Stimulated activated CD4-positive, alpha-beta T cell treated with anti-CD3 and anti-CD28 coated beads, Interleukin-4, amount 100 ng/mL, for 1 hour (primary cell): ENCODE data around the gene WWOX.
A peak's percentile ranks its signal among the peaks of the same experiment; 100 is the strongest.

Source experiments
- DNase-seq: peaks from one replicate; pipeline ENCODE4 v3.0.0-alpha.2; 2020

The WWOX gene

GRCh38 chr16:78413651-78414050, 314.2 kb downstream of the WWOX start:
- DNase-seq: no peak

GRCh38 chr16:78415013-78415412, 315.6 kb downstream of the WWOX start:
- no peak for DNase-seq

GRCh38 chr16:78415669-78416068, 316.2 kb downstream of the WWOX start:
- no peak for DNase-seq

DNA sequence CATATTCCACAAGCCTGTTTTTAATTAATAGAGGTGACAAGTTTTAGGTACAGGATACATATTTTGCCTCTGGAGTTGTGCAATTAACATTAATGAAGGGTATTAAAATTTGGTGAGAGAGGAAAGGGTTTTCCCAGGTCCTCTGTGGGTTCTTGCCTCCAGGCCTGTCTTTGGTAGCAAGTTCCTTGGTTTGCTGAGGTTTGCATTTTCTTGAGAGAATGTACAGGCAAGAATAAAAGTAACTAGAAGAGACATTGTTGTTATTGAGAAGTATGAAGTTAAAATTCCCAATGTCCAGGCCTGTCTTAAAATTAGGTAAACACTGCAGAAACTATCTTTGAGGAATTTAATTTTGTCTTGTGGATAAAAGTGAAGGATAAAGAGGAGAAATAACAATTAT, 316.9 kb downstream of the WWOX start:
- no peak for DNase-seq

DNA sequence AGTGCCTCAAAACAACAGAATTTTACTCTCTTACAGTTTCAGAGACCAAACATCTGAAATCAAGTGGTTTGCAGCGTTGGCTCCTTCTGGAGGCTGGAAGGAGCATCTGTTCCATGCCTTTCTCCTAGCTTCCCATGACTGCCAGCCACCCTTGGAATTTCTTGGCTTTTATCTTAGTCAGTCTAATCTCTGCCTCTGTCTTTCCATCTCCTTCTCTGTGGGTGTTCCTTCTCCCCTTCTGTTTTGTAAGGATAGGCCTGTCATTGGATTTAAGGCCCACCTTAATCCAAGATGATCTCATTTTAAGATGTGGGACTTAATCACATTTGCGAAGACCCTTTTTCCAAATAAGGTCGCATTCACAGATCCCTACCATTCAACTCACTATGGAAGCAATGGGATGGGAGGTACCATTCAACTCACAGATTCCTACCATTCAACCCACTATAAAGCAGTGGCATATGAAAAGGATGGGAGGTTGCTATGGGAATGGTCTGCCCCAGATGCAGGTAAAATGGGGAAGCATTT, 321.8 kb downstream of the WWOX start:
- DNase-seq: no peak

DNA sequence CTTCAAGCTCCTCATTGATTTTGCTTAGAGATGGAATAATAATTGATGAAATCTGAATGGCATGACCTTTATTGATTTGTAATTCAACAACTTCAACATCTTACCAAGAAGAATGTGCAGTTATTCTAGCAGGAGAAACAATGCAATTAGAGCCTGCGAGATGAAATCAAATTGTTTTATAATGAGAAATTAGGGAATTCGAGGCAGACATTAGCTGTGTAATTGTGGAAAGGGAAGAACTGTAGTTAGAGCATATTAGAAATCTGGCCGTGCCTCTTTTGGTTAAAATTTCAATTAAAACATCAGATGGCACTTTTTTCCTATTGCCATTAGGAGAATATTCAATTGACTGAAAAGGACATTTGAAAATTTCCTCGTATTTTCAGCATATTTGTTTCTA, 325.8 kb downstream of the WWOX start:
- no peak for DNase-seq

DNA sequence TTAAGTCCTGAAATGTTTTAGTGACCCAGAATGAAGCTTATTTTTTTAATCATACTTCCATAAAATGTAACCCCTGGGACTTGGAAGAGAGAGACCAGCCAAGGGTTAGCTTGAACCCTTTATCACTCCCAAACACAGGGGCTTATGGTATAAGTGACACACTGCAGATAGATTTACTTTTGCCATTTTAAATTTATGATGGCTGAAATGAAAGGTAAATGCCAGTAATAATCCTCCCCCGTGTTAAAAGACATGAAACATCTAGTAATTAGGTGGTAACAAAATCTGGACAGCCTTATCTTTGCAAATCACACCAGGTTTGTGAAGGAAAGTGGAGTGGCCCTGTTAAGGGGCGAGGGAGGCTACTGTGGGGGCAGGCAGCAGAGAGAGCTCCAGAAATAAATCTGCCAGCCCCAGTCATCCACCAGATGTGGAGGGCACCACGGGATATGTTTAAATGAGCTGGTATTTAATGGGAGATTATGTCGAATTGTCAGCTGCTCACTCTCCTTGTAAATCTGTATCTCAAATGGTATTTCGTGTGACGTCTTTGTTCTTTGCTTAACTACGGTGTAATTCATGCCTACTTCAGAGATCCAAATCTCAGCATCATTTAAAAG, 326.5 kb downstream of the WWOX start:
- DNase-seq: no peak

DNA sequence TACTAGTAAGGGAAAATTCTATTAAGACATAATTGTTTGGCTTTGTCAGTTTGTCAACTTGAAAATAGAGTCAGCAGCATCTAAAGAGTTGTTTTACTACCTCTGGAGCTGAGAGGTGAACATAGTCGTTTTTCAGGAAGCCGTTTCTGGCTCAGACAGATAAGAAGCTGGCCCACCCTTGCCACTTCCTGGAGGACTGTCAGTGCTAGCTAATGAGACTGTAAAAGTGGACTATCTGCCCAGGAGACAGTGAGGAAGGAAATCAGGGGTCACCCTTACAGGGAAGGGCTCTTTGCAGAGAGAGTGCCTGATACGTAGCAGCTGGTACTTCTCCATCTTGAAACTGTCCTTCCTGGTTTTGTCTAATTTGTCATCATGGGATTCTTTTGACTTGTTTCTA, 328.7 kb downstream of the WWOX start:
- no peak for DNase-seq

- no peak for DNase-seq
Observed at GRCh38 chr16:78430281-78430680, 330.8 kb downstream of the WWOX start.

- no peak for DNase-seq
Observed at GRCh38 chr16:78431004-78431670, 331.7 kb downstream of the WWOX start.

DNA sequence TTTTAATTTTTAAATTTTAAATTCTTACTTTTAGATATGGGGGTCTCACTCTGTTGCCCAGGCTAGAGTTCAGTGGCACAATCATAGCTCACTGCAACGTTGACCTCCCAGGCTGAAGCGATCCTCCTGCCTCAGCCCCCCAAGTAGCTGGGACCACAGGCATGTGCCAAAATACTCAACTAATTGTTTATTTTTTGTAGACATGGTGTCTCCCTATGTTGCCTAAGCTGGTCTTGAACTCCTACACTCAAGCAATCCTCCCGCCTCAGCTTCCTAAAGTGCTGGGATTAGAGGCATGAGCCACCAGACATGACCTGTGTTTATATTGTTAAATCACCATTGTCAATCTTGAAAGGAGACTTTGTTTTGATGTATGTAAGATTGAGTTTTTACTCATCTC, 332.2 kb downstream of the WWOX start:
- DNase-seq: no peak

GRCh38 chr16:78432451-78432850, 333.0 kb downstream of the WWOX start:
- no peak for DNase-seq

DNA sequence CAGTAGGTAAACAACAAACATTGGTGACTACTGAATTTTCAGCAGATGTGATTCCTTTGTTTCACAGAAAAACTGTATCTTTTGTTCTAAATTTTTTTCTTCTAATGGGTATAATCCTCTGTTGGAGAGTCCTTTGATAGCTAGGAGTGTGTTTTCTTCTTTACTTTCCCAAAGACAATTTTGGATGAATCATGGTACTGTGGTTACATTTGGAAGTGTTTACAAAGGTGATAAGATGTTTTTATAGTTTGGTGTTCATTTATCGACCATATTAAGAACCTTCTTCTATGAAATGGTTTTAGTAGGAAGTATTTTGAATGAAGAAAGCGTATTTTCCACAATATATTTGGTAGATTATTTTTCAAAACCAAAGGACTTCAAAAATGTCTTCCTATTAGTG, 333.7 kb downstream of the WWOX start:
- no peak for DNase-seq

- DNase-seq: no peak
Observed at GRCh38 chr16:78434401-78434800, 334.9 kb downstream of the WWOX start.

- DNase-seq: no peak
Observed at GRCh38 chr16:78435260-78435659, 335.8 kb downstream of the WWOX start.

DNA sequence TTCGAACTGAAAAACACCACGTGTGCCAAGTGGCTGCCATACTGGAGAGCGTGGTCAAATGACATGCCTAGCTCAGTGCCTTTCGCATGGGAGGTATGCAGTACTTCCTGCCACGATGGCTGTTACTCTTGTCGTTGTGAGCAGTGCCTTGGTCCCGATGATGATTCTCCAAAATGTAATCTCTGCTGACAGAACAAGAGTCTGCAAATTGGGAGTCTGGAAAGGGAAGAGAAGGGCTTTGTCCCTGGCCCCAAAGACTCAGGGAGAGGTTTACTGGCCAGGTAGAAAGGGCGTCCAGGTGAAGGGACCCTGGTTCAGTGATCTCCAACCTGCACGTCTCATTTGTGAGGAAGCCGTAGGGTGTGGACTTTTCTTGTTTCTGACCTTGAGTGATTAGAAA, 336.6 kb downstream of the WWOX start:
- no peak for DNase-seq

DNA sequence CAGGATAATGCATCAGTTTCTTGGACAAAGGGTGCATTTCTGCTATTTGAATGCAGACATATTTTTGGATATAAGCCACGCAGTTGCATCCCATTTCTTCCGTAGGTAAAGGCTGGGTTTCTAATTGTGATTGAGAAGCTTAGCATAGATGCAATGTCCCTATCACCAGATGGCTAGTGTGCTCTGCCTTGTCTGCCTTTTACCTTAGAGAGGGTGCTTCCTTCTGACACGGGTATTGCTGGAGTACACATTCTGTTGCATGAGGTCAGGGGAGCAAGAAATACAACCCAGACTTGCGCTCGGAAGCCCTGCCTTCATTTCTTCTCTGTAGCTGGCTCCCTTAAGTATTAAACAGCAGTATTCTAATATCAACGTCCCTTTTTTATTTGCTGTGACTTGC, 337.4 kb downstream of the WWOX start:
- no peak for DNase-seq

- peak; percentile 25 for DNase-seq
Observed at GRCh38 chr16:78437352-78437968, 338.0 kb downstream of the WWOX start.

DNA sequence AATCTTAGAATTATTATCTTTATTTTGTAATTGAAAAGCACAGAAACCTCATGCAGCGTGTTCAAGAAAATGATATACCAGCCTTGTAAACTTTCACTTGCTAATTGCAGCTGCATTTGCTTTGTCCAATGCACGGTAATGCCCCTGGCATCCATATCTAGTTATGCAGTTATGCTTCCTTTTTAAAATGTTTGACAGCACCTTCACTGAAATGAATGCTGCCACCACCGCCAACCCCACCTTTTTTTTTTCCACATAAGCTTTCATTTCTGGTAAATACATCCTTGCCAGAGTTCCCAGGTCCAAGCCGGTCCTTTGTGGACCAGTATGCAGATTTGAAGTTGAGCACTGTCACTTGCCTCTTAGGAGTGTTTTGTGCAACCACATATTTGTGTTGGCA, 338.8 kb downstream of the WWOX start:
- DNase-seq: no peak

DNA sequence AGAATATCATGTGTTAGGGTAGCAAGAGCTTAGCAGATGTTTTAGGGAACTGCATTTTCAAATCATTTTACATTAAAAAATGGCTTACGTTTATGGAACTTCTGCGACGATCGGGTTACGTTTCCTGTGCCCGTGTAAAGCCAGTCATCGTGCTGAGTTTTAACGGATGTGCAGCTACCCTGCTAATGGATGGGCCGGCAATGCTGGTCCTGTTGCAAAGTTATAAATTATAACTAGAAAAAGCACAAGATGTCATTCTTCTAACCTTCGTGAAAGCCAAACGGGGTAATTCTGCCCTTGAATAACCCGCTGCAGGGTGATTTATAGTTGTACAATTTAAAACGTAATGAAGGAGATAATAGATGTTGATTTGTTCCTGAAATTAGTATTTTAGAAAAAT, 339.2 kb downstream of the WWOX start:
- DNase-seq: no peak

DNA sequence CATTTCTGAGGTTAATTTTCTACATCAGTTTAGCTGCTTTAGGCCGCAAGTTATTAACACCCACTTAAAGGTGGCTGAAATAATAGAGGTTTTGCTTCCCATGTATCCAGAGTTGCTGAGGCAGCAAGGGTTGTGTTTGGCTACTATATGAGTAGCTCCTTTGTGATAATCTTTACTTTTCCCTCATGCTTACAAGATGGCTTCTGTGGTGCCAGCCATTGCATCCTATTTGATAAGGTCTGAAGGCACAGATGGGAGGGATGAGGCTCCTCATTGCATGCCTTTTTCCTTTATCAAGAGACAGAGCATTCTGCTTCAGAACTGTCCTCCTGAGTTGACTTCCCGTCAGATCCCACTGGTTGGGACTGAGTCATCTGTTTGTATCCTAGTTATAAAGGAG, 340.2 kb downstream of the WWOX start:
- no peak for DNase-seq

DNA sequence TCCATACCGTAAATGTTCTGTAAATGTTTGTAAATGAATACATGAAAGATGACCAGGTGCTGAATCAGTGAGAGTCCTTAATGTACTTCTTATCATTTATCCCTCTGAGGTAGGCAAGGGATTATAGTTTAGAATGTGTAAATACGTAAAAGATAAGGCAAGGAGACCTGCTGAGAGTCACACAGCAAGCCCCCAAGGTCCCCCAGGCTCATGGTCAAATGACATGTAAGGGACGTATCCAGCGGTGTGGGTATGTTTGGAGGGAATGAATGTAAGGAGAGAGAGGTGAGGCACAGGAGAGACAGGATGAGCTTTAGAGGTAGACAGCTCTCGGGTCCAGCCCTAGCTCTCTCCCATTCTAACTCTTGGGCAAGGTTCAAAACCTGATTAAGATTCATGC, 341.8 kb downstream of the WWOX start:
- no peak for DNase-seq

DNA sequence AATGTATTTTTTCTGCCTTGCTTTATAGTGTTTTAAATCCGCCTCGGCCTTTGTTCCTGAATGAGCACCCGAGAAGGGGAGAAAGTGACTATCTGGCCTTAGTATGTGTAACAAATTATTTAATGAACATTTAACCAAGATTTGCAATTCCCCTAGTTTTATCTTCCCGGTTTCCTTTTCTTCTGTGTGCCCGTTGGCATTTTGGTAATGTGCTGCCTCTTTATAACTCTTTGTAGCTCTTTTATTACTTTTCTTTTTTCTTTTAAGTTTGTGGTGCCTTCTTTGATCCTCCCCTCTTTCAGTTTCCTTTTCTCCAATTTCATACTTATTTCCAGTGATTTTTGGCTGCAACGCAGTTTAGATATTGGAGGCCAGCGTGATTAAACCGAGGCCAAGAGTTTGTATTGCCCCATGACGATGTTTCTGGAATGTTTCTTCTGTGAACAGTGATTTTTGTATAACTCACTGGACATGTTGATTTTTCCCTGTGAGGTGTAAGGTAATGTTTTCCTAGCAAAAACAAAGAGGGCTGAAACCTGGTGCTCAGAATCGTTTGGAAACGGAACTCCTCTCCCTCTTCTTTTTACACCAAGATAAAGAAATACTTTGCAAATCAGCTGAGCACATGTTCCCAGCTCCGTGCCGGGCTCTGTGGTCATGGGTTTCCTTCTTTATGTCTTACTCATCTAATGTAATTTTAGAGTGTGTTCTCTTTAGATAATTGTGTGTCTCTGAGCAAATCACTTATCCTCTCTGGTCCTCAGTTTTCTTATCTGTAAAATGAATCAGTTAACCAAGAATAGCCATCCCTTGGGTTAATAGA, 344.3 kb downstream of the WWOX start:
- no peak for DNase-seq

DNA sequence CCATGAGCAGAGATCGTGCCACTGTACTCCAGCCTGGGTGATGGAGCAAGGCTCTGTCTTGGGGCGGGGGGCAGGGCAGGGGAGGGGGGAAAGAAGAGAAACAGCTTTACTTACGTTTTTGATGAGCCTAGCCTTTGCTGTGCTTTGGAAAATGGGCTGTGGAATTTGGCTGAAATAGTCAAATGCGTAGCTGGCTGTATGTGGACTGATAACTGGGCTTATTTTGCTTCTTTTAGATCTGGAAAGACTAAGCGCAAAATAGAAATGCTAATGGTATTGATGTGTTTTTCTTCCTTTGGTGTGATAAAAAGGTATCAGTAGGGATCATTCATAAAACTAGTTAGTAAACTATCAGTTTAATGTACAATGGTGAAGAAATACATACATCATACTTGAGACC, 346.4 kb downstream of the WWOX start:
- no peak for DNase-seq
